NCI-H748 treated with DMSO at 0.1 percent for 48 hours (cell line): Measurements from ENCODE around the gene SPATA2L.
A peak's percentile ranks its signal among the peaks of the same experiment; 100 is the strongest.
"Not testable (repeated sequence)": the region's sequence is repeated elsewhere in the genome, so short reads cannot be mapped to it uniquely, and the experiment has no call there.

ENCODE experiments used
- DNase-seq: peaks from one replicate; lab custom pipeline; 2025; lab: John Stamatoyannopoulos, UW

Gene SPATA2L

DNA sequence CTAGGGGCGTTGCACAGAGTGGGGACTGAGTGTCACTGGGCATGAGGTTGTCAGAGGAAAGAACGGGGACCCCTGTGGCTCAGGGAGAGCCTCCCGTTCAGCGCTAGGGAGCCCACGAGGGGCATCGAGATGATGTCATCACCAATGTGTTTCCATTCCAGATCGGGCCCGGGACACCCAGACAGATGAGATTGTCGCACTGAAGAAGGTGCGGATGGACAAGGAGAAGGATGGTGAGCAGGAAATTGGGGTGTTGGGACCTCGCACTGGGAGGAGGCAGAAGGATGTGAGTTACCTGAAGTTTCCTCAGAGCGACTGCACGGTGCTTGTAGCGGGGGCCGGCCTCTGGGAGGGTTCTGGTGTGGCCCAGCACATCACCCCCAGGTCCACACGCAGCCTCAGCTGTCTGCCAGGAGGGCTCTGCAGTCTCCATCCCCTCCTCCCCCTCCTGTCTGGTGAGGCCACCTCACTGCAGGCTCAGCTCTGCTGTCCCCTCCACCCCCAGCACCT is 11.1 kb downstream of the SPATA2L start:
- no peak for DNase-seq

GRCh38 chr16:89689621-89690020 is 11.9 kb downstream of the SPATA2L start:
- not testable (repeated sequence) for DNase-seq

DNA sequence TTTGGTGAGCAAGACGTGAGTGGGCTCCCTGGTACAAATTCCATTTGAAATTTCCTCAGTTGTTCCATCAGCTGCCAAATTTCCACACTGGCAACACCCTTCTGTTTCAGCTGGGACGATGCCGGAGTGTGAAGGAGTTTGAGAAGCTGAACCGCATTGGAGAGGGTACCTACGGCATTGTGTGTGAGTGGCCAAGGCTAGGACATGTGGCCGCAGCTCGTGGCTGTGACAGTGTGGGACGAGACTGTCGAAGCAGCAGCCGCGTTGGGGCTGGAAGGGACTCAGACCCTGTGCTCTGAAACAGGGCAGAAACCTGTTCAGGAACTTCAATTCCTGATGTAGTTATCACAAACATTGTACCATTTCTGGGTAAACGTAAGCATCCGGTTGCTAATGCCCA is 12.4 kb downstream of the SPATA2L start:
- no peak for DNase-seq

DNA sequence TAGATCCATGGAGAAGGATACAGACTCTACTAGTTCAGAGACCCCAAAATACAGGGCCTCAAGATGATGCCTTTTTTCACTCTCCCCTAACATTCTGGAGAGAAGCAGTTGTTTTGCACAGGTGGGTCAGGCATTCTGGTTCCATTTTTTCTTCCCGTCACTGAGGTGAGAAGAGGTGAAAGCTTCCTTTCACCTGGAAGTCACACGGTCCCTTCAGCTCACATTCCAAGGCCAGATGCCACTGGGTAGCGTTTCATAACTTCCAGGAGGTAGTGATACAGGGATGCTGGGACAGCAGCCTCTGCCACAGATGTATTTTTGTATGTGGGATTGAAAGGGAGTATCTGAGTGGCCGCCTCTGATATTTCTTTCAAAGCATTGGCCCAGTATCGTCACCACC is 13.1 kb downstream of the SPATA2L start:
- DNase-seq = no peak

DNA sequence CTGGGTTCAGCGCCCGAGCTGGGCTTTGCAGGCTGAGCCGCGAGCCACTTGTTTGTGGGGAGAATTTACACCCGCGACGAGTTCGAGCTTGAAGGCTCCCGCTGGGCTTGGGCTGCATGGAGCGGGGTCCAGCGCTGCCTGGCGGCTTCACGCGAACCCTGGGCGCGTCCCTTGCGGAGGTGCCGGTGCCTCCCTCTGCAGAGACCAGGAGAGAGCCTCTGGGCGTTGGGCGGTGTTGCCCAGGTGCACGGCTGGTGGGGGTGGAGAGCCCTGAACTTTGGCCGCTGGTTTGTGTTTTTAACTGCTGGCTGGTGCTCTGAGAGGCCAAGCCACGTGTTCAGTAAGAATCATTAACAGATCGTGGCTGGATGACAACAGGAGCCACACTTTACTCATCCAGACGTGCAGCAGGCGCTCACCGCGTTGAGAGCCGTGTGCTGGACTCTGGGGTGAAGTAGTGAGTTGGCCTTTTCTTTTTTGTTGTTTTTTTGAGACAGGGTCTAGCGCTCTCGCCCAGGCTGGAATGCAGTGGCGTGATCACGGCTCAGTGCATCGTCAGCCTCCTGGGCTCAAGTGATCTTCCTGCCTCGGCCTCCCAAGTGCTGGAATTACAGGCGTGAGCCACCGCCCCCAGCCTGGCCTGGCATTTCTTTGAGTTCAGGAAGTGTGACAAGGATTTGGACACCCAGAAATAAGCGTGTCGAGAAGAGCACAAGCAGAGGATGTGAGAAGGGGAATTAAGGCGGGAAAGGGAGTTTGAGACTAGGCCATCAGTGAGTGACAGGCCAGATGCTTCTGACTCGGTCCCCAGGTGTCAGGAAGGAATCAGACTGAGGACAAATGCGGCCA is 14.2 kb downstream of the SPATA2L start:
- no peak for DNase-seq

DNA sequence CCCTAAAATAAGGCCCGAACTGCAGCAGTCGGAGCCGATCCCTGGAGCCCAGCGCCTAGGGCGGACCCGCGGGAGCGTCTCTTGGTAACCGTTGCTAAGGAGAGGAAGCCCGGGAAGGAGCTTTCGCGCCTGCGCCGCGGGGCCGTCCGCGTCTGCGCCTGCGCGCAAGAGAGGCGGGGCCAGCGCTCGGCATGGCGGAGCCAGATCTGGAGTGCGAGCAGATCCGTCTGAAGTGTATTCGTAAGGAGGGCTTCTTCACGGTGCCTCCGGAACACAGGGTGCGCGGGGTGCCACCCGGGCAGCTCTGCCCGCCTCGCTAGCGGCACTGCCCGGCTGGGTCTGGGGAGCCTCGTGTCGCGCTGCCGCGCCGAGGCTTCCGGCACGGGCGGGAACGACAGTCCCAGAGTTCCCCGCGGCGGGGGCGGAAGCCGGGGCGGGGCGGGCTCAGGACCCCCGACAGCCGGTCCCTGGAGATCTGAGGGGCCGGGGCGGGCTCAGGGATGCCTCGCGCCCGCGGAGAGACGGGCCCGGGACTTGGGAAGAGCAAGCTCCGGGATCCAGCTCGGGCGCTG is 14.9 kb downstream of the SPATA2L start, which contains the start of gene CDK10:
Gene CDK10, plus strand, starts transcription at position 170 of the 572 bp plus-strand sequence. Its CDS starts 22 bp downstream, at position 192.
- DNase-seq = peak; percentile 71

GRCh38 chr16:89685916-89686315 is 15.6 kb downstream of the SPATA2L start:
- no peak for DNase-seq

GRCh38 chr16:89678258-89678657 is 23.2 kb downstream of the SPATA2L start:
- no peak for DNase-seq

- no peak for DNase-seq
Measured at GRCh38 chr16:89672177-89672941, 29.1 kb downstream of the SPATA2L start.

- not testable (repeated sequence) for DNase-seq
Measured at GRCh38 chr16:89671565-89671964, 29.9 kb downstream of the SPATA2L start.

GRCh38 chr16:89670496-89671431 is 30.7 kb downstream of the SPATA2L start:
- no peak for DNase-seq

DNA sequence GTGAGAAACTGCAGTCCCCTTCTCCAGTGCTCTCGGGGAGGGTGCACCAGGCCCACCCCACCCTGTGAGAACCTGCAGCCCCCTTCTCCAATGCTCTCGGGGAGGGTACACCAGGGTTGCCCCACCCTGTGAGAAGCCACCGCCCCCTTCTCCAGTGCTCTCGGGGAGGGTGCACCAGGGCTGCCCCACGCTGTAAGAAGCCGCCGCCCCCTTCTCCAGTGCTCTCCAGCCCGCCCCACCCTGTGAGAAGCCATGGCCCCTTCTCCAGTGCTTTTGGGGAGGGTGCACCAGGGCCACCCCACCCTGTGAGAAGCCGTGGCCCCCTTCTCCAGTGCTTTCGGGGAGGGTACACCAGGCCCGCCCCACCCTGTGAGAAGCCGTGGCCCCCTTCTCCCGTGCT is 31.8 kb downstream of the SPATA2L start:
- no peak for DNase-seq

DNA sequence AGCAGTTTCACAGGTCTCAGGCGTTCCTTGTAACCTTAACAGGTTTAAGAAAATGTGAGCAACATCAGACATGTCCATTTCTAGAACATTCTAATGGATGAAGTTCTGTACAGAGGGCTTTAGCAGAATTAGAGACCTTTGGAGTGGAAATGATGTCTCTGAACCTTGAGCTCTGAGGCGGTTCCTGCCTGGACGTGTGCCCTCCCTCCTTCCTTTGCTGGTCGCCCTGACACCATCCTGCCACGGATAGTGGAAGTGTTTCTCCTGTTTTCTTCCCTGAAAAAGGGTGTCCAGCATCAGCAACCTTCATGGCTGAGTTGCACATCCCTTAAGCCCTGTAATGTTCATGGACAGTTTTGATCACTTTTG is 32.7 kb downstream of the SPATA2L start:
- no peak for DNase-seq

DNA sequence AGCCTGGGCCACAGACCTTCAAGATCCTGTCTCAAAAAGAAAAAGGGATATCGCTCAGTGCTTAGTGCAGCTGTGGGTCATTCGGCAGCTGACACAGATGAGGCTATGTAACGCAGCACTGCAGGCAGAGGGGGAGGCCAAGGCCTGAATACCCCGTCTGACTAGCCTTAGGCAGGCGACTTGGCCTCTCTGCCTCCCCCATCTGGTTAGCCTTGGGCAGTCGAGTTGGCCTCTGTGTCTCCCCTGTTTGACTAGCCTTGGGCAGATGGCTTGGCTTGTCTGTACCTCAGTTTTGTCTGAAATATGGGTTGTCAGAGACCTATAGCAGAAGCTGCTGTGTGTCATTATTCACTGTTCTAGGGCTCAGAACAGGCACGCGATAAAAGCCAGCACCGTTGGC is 33.9 kb downstream of the SPATA2L start:
- DNase-seq = no peak

DNA sequence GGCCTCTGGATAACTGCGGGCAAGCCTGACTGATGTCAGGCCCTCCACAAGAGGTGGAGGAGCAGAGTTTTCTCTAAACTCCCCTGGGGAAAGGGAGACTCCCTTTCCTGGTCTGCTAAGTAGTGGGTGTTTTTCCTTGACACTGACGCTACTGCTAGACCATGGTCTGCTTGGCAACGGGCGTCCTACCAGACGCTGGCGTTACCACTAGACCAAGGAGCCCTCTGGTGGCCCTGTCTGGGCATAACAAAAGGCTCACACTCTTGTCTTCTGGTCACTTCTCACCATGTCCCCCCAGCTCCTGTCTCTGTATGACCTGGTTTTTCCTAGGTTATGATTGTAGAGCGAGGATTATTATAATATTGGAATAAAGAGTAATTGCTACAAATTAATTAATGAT is 34.5 kb downstream of the SPATA2L start:
- DNase-seq = not testable (repeated sequence)

DNA sequence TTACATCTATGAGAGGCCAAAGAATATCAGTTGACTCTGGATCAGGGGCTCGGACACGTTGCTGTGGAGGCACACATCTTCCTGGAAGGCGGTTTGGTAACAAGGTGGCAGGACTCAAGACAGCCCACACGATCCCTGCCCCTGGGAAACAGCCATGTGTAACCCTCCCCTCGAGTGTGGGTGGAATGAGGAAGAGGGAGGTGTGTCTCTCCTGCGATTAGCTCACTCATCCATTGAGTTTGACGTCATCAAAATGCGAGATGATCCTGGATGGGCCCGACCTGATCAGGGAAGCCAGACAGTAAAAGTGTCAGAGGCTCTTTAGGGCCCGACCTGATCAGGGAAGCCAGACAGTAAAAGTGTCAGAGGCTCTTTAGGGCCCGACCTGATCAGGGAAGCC is 37.3 kb downstream of the SPATA2L start:
- not testable (repeated sequence) for DNase-seq

- no peak for DNase-seq
Measured at GRCh38 chr16:89661215-89661614, 40.3 kb downstream of the SPATA2L start.

DNA sequence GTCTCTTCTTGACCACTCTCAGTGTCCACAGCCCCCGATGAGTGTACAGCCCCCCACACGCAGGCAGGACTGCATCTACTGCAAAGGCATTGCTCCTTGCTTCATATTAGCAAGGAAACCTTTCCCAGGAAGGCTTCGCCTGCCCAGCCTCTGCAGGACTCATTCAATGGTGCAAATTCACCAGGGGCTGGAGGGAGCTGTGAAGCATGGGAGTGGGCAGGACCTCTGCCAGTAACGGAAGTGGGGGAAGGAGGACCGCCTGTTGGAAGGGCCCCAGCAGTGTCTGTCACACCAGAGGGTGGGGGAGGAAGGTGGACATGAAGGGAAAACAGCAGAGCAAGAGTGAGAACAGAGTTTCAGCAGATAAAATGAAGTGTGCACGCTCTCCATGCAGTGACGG is 41.4 kb downstream of the SPATA2L start:
- DNase-seq = no peak

- DNase-seq = no peak
Measured at GRCh38 chr16:89658221-89658879, 43.2 kb downstream of the SPATA2L start.

- peak; percentile 50 for DNase-seq
Measured at GRCh38 chr16:89657442-89658220, 43.9 kb downstream of the SPATA2L start, which contains the start of the genes CHMP1A and SPATA33. TSS of gene CHMP1A (minus strand) at chr16:89657708. CDS start at chr16:89657588, 120 bp downstream. TSS of gene SPATA33 (plus strand) at chr16:89657836. CDS start at chr16:89657912, 76 bp downstream.
